ENCODE measurements around the gene SSR2.

DNA sequence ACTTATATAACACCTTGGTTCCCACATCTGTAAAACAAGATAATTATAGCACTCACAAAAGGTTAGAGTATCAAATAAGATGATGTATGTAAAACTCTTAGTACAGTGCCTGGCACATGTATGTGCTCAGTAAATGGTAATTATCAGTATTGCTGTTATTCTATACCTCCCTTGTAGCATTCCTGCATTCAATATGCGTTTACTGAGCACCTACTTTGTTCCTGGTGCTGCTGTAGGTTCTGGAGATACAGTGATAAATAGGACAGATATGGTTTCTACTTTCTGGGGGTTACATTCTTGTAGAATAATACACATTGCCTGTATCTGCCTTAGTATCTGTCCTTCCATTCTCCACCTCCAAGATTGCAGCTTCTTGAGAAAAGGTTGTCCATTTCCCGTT lies 1.2 kb upstream of the SSR2 start:
- TF ChIP-seq, protein P1, sequence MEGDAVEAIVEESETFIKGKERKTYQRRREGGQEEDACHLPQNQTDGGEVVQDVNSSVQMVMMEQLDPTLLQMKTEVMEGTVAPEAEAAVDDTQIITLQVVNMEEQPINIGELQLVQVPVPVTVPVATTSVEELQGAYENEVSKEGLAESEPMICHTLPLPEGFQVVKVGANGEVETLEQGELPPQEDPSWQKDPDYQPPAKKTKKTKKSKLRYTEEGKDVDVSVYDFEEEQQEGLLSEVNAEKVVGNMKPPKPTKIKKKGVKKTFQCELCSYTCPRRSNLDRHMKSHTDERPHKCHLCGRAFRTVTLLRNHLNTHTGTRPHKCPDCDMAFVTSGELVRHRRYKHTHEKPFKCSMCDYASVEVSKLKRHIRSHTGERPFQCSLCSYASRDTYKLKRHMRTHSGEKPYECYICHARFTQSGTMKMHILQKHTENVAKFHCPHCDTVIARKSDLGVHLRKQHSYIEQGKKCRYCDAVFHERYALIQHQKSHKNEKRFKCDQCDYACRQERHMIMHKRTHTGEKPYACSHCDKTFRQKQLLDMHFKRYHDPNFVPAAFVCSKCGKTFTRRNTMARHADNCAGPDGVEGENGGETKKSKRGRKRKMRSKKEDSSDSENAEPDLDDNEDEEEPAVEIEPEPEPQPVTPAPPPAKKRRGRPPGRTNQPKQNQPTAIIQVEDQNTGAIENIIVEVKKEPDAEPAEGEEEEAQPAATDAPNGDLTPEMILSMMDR (IDR thresholded peaks at IDR 0.05; ENCODE audit: insufficient read depth, low read length, poor library complexity, severe bottlenecking), result no peak
- TF ChIP-seq EZH2phosphoT487 (conservative IDR thresholded peaks at IDR 0.05; ENCODE audit: low read length), result no peak
